Stomach (tissue), 9 donors: ENCODE measurements around the gene KIRREL1. TPM values are rescaled to one million over a fixed set of nuclear protein-coding genes. Genes with fewer than 3 reads are reported as not detected.

ENCODE experiments used
- DNase-seq, 2 donors: peaks; one replicate each; pipeline versions ENCODE4 v3.0.0 to v3.0.0-alpha.2; 2013 to 2019
- H3K27ac ChIP-seq, 5 donors: fragments of 200-600 bp in 4 of 5; sonication (generic) in 4 of 5; one replicate each; pipeline ENCODE4 v1.5.1; 2013 to 2019; ENCODE audit warnings: mild to moderate bottlenecking in 1 of 5, moderate library complexity in 1 of 5
- H3K27me3 ChIP-seq, 3 donors: fragments of 200-600 bp; sonication (generic); one replicate each; pipeline ENCODE4 v1.5.1; 2017 to 2019; ENCODE audit warnings: mixed run types in 1 of 3
- H3K36me3 ChIP-seq, 4 donors: fragments of 200-600 bp; sonication (generic); 1 replicate in 3 of 4; 2 replicates in 1 of 4; pipeline ENCODE4 v1.5.1; 2016 to 2019
- H3K4me1 ChIP-seq, 4 donors: fragments of 200-600 bp; sonication (generic); one replicate each; pipeline ENCODE4 v1.5.1; 2016 to 2019
- H3K4me3 ChIP-seq, 4 donors: fragments of 200-600 bp; sonication (generic) in 3 of 4; one replicate each; pipeline ENCODE4 v1.5.1; 2016 to 2019; ENCODE audit warnings: mild to moderate bottlenecking in 1 of 4
- H3K9me3 ChIP-seq, 4 donors: fragments of 200-600 bp; sonication (generic); one replicate each; pipeline ENCODE4 v1.5.1; 2016 to 2019
- CTCF ChIP-seq, 7 experiments: fragments of 450-650 bp in 4 of 7; fragments of 200-600 bp in 3 of 7; sonication (generic) in 3 of 7; IDR thresholded peaks; one replicate each; pipeline ENCODE4 v1.5.1; 2016 to 2019; ENCODE audit warnings: antibody characterized with exemption in 7 of 7, control low read depth in 2 of 7, mild to moderate bottlenecking in 1 of 7
- EP300 ChIP-seq: sonication (generic); formaldehyde crosslinking; IDR thresholded peaks from one replicate; pipeline ENCODE4 v1.6.1; 2017; ENCODE audit warnings: antibody characterized with exemption
- POLR2A ChIP-seq, 4 donors: fragments of 450-650 bp; IDR thresholded peaks; one replicate each; pipeline ENCODE4 v1.6.1; 2016; ENCODE audit warnings: antibody characterized with exemption in 4 of 4, control low read depth in 2 of 4, mild to moderate bottlenecking in 1 of 4, moderate library complexity in 1 of 4
- POLR2AphosphoS5 ChIP-seq, 3 donors: sonication (generic); formaldehyde crosslinking; IDR thresholded peaks; one replicate each; pipeline ENCODE4 v1.6.1; 2016; ENCODE audit warnings: antibody characterized with exemption in 3 of 3
- WGBS, 5 donors: extraction: QIAGEN DNeasy Blood & Tissue Kit in 3 of 5; methylation state at CpG; one replicate each; pipeline versions ENCODE4 v1.1.5 to v1.1.7; 2013 to 2018; 5-methylcytosine and 5-hydroxymethylcytosine counted together
- intact Hi-C: fragments of 100-400 bp; cut with DNase I; formaldehyde crosslinking; loops from one replicate; pipeline ENCODE4 v1.15.1; 2023; ENCODE audit warnings: low total_unique reads
- polyA plus RNA-seq, 3 donors: library from polyadenylated mRNA; stranded (reverse); fragments of 200-250 nt; gene quantifications; one replicate each; pipeline ENCODE4 v1.2.3, GENCODE V29; 2013
- total RNA-seq, 5 donors: library from RNA; depleted of rRNA; stranded (reverse); fragments of >200 nt; gene quantifications; one replicate each; pipeline versions ENCODE4 v1.1.0 to v1.2.3, GENCODE V29; 2014 to 2016
- donor health status: healthy with polysubstance abuse.
- donor health status: Bipolar disorder and iron deficiency.
- donor health status: healthy.

The KIRREL1 gene
- total and polyA plus RNA-seq, 8 donors = 2.8 to 27.9 (median 4.2) TPM

- intact Hi-C loops = no loop called here
- Histone ChIP-seq H3K9me3 (no peaks in the 10 kb centered on the region), H3K27me3 (peaks cover 0 to 29% (median 13%) of the 10 kb centered on the region in 3 donors), H3K4me1 (peaks cover 9 to 10% (median 9%) of the 10 kb centered on the region in 4 donors), H3K27ac (no peak overlapping the region), H3K4me3 (peak overlapping the region; percentile 25 to 38 (median 30)), H3K36me3 (no peaks in the 10 kb centered on the region)
- TF ChIP-seq POLR2AphosphoS5 (IDR thresholded peaks at IDR 0.05) = no peak
- no peak for TF ChIP-seq CTCF (IDR thresholded peaks at IDR 0.05)
- no peak for TF ChIP-seq POLR2A (IDR thresholded peaks at IDR 0.05)
- TF ChIP-seq EP300 = no peak
- peak in 1 of 2 donors; percentile 52 for DNase-seq
- WGBS, 5 donors = 17 to 33% (median 18%) methylated on average over 18 to 38 of the region's 38 CpGs
Measured at GRCh38 chr1:157978586-157979403, 14.7 kb upstream of the KIRREL1 start.

- H3K9me3 ChIP-seq = no peaks in the 10 kb centered on the region
- no peak overlapping the region for H3K27ac ChIP-seq
- WGBS, 5 donors = 68 to 85% (median 75%) methylated on average over 2 of the region's 2 CpGs
- TF ChIP-seq POLR2AphosphoS5 (IDR thresholded peaks at IDR 0.05) = no peak
- no peak for TF ChIP-seq EP300
- TF ChIP-seq CTCF (IDR thresholded peaks at IDR 0.05) = no peak
- TF ChIP-seq POLR2A (IDR thresholded peaks at IDR 0.05) = no peak
- no peaks in the 10 kb centered on the region for H3K36me3 ChIP-seq
- peaks cover 9 to 10% (median 9%) of the 10 kb centered on the region in 4 donors for H3K4me1 ChIP-seq
- H3K4me3 ChIP-seq = no peak overlapping the region
- intact Hi-C loops = no loop called here
- no peak for DNase-seq
- H3K27me3 ChIP-seq = peaks cover 0 to 30% (median 13%) of the 10 kb centered on the region in 3 donors
Measured at GRCh38 chr1:157982136-157982535, 11.3 kb upstream of the KIRREL1 start.

- Histone ChIP-seq H3K27ac (no peak overlapping the region), H3K27me3 (peaks cover 0 to 13% (median 8%) of the 10 kb centered on the region in 3 donors), H3K9me3 (no peaks in the 10 kb centered on the region), H3K36me3 (no peaks in the 10 kb centered on the region), H3K4me3 (no peak overlapping the region), H3K4me1 (peaks cover 4% of the 10 kb centered on the region in 4 donors)
- DNase-seq = no peak
- no peak for TF ChIP-seq EP300
- no peak for TF ChIP-seq POLR2A (IDR thresholded peaks at IDR 0.05)
- no peak for TF ChIP-seq CTCF (IDR thresholded peaks at IDR 0.05)
- TF ChIP-seq POLR2AphosphoS5 (IDR thresholded peaks at IDR 0.05) = no peak
- intact Hi-C loops = no loop called here
- 55 to 65% (median 61%) methylated on average over 2 of the region's 2 CpGs for WGBS, 5 donors
Measured at GRCh38 chr1:157983787-157984186, 9.7 kb upstream of the KIRREL1 start.

GRCh38 chr1:157984469-157984868 is 9.0 kb upstream of the KIRREL1 start:
- peaks cover 0 to 7% (median under 1%) of the 10 kb centered on the region in 3 donors for H3K27me3 ChIP-seq
- H3K36me3 ChIP-seq = no peaks in the 10 kb centered on the region
- WGBS, 5 donors = 60 to 69% (median 65%) methylated on average over 7 of the region's 7 CpGs
- H3K9me3 ChIP-seq = no peaks in the 10 kb centered on the region
- no peak overlapping the region for H3K27ac ChIP-seq
- no peaks in the 10 kb centered on the region for H3K4me1 ChIP-seq
- DNase-seq = no peak
- intact Hi-C loops = no loop called here
- TF ChIP-seq EP300 = no peak
- no peak for TF ChIP-seq CTCF (IDR thresholded peaks at IDR 0.05)
- TF ChIP-seq POLR2A (IDR thresholded peaks at IDR 0.05) = no peak
- no peak for TF ChIP-seq POLR2AphosphoS5 (IDR thresholded peaks at IDR 0.05)
- H3K4me3 ChIP-seq = no peak overlapping the region
